HG03432 (cell line): Measurements from ENCODE around the gene FAM227B.
"Not testable (repeated sequence)": the region's sequence is repeated elsewhere in the genome, so short reads cannot be mapped to it uniquely, and the experiment has no call there.

Experiments used
- ATAC-seq: cut with Tn5 transposase; IDR thresholded peaks from one replicate; pipeline ENCODE4 v1.9.1; 2021; ENCODE audit warnings: mild to moderate bottlenecking, moderate library complexity; ENCODE audit not compliant: unreplicated experiment

Gene FAM227B

GRCh38 chr15:49441356-49441755 is 179.3 kb downstream of the FAM227B start:
- no peak for ATAC-seq

- no peak for ATAC-seq
Observed at GRCh38 chr15:49439678-49440395, 180.8 kb downstream of the FAM227B start.

- ATAC-seq: peak; percentile 85
Observed at GRCh38 chr15:49438962-49439631, 181.5 kb downstream of the FAM227B start.

- ATAC-seq: no peak
Observed at GRCh38 chr15:49436751-49437150, 183.9 kb downstream of the FAM227B start.

- no peak for ATAC-seq
Observed at GRCh38 chr15:49435174-49435573, 185.4 kb downstream of the FAM227B start.

GRCh38 chr15:49430046-49430445 is 190.6 kb downstream of the FAM227B start:
- ATAC-seq: no peak

GRCh38 chr15:49428409-49429095 is 192.1 kb downstream of the FAM227B start:
- ATAC-seq: no peak

GRCh38 chr15:49427372-49427771 is 193.2 kb downstream of the FAM227B start:
- no peak for ATAC-seq

GRCh38 chr15:49424954-49425353 is 195.7 kb downstream of the FAM227B start:
- ATAC-seq: no peak

GRCh38 chr15:49423901-49424550 is 196.6 kb downstream of the FAM227B start:
- no peak for ATAC-seq

GRCh38 chr15:49423021-49423420 is 197.6 kb downstream of the FAM227B start, which contains the start of gene FGF7:
TSS of gene FGF7 (plus strand) at chr15:49423242. CDS start at chr15:49424298, 1,056 bp downstream.
- no peak for ATAC-seq

- ATAC-seq: peak; percentile 55
Observed at GRCh38 chr15:49421991-49422390, 198.6 kb downstream of the FAM227B start.

- no peak for ATAC-seq
Observed at GRCh38 chr15:49418811-49419210, 201.8 kb downstream of the FAM227B start.

- ATAC-seq: no peak
Observed at GRCh38 chr15:49415638-49416037, 205.0 kb downstream of the FAM227B start.

- ATAC-seq: no peak
Observed at GRCh38 chr15:49415149-49415548, 205.5 kb downstream of the FAM227B start.

- no peak for ATAC-seq
Observed at GRCh38 chr15:49412797-49413196, 207.8 kb downstream of the FAM227B start.

- no peak for ATAC-seq
Observed at GRCh38 chr15:49410641-49411040, 210.0 kb downstream of the FAM227B start.

GRCh38 chr15:49406352-49407118 is 214.1 kb downstream of the FAM227B start:
- ATAC-seq: no peak

GRCh38 chr15:49402515-49403296 is 217.9 kb downstream of the FAM227B start:
- not testable (repeated sequence) for ATAC-seq

- ATAC-seq: peak; percentile 49
Observed at GRCh38 chr15:49387471-49387870, 233.1 kb downstream of the FAM227B start.
